Activated T-cell treated with anti-CD3 and anti-CD28 coated beads, Interleukin-2, amount 50 U/mL, for 72 hours (primary cell): Measurements from ENCODE around the gene HMOX1. TPM values are rescaled to one million over a fixed set of nuclear protein-coding genes. Genes with fewer than 3 reads are reported as not detected.

Experiments
- ATAC-seq, 2 donors: fragments of 150-1000 bp; cut with Tn5 transposase; replicated peaks in 1 of 2; 2 replicates each; pipeline ENCODE4 v1.10.0; 2021; ENCODE audit warnings: moderate library complexity in 2 of 2, mild to moderate bottlenecking in 1 of 2
- DNase-seq, 2 donors: peaks; one replicate each; pipeline ENCODE4 v3.0.0; 2021 to 2022; ENCODE audit warnings: mixed read lengths in 1 of 2
- H3K27ac Mint-ChIP-seq: one replicate; pipeline ENCODE4 v1.8.0; 2022; ENCODE audit warnings: mild to moderate bottlenecking, moderate library complexity, mixed read lengths
- H3K27me3 Mint-ChIP-seq: one replicate; pipeline ENCODE4 v1.8.0; 2022; ENCODE audit warnings: low read depth, mixed read lengths
- H3K36me3 Mint-ChIP-seq, 2 donors: one replicate each; pipeline ENCODE4 v1.8.0; 2022; ENCODE audit warnings: mixed read lengths in 2 of 2, mild to moderate bottlenecking in 1 of 2; ENCODE audit not compliant: insufficient read depth in 2 of 2
- H3K4me1 Mint-ChIP-seq: one replicate; pipeline ENCODE4 v1.8.0; 2022; ENCODE audit warnings: low read depth, mixed read lengths
- H3K4me3 Mint-ChIP-seq, 2 donors: one replicate each; pipeline ENCODE4 v1.8.0; 2022; ENCODE audit warnings: mild to moderate bottlenecking in 2 of 2, mixed read lengths in 2 of 2, moderate library complexity in 2 of 2
- H3K9me3 Mint-ChIP-seq, 2 donors: one replicate each; pipeline ENCODE4 v1.8.0; 2022; ENCODE audit warnings: mixed read lengths in 2 of 2
- total RNA-seq, 2 donors: library from RNA; stranded (reverse); gene quantifications; one replicate each; pipeline ENCODE4 v1.2.3, GENCODE V29; 2022

HMOX1 gene
- total RNA-seq, 2 donors from 2014 or later = 0.34 to 0.76 TPM

DNA sequence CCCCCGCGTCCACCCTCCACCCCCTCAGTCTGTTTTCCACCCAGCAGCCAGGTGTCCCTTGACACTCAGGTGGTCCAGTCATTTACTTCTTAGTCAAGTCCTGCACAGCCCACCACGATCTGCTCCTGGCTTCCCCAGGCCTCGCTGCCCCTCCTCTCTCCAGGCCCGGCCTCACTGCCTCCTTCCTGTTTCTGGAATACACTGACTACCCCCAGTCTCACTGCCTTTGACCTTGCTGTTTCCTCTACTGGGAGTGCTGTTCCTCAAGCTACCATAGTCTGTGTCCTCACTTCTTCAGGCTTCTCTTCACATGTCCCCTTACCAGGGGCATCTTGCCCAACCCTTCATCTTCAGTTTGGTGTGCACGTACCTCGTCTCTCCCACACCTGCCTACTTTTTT, 26.5 kb downstream of the HMOX1 start:
- ATAC-seq = no peak
- no peaks in the 10 kb centered on the region for H3K27me3 Mint-ChIP-seq
- H3K36me3 Mint-ChIP-seq = peaks cover 23 to 63% of the 10 kb centered on the region in 2 donors
- DNase-seq = no peak
- H3K9me3 Mint-ChIP-seq = no peaks in the 10 kb centered on the region
- H3K4me3 Mint-ChIP-seq = no peak overlapping the region
- peaks cover 49% of the 10 kb centered on the region for H3K4me1 Mint-ChIP-seq
- H3K27ac Mint-ChIP-seq = no peak overlapping the region

DNA sequence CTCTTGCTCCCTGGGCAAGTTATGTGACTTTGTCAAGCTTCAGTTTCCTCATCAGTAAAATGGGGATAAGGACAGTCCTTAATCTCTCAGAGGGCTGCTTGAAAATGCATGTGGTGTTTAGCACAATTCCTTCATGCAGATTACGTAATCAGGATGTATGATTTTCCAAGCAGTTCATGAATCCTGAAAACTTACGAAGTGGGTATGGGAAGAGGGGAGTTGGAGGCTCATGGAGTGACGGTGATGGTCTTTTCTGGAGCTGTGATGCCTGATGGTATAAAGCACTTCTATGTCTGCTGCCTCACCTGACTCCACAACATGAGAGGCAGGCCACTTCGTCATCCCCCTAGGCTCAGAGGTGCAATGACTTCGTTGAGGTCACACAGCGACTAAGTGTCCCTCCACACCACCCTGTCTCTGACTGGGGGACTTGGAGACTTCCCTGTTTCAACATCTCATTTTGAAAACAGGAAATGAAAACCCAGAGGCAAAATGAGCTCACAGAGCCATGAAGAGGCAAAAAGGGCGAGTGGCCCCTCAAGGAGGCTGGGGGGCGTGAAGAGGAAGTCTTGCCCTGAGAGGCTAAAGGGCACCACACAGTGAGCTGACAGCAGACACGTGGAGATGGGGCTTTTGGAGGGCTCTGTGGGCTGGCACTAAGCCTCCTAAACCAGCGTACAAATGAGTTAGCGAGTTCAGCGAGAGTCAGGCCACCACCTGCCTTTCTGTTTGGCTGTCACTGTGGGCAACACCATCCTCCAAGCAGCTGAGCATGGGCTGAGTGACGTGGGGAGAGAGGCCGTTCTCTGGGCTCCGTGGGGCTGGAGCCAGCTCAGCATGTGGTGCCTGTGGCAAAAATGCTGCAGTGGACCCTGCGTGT, 29.1 kb downstream of the HMOX1 start:
- DNase-seq (peak; percentile 21 to 33), ATAC-seq (peak; percentile 69 to 71)
- no peaks in the 10 kb centered on the region for H3K27me3 Mint-ChIP-seq
- H3K4me3 Mint-ChIP-seq = no peak overlapping the region
- no peaks in the 10 kb centered on the region for H3K9me3 Mint-ChIP-seq
- no peak overlapping the region for H3K27ac Mint-ChIP-seq
- peaks cover 41% of the 10 kb centered on the region for H3K4me1 Mint-ChIP-seq
- peaks cover 24 to 48% of the 10 kb centered on the region in 2 donors for H3K36me3 Mint-ChIP-seq

DNA sequence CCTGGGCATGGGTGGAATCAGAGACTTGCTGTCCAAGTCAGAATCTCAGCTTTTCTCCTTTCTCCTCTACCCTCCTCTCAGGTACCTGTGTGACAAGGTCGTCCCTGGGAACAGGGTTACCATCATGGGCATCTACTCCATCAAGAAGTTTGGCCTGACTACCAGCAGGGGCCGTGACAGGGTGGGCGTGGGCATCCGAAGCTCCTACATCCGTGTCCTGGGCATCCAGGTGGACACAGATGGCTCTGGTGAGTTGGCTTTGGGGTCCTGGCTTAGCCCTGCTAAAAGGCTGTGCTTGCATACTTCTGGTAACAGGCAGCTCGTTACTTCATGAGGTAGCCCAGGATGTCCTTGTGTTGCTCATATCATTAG, 29.8 kb downstream of the HMOX1 start:
- Mint-ChIP-seq H3K36me3 (peaks cover 24 to 52% of the 10 kb centered on the region in 2 donors), H3K4me3 (no peak overlapping the region), H3K9me3 (no peaks in the 10 kb centered on the region), H3K27me3 (no peaks in the 10 kb centered on the region), H3K27ac (no peak overlapping the region), H3K4me1 (peaks cover 41% of the 10 kb centered on the region)
- ATAC-seq (peak in 1 of 2 donors; percentile 5), DNase-seq (no peak)

DNA sequence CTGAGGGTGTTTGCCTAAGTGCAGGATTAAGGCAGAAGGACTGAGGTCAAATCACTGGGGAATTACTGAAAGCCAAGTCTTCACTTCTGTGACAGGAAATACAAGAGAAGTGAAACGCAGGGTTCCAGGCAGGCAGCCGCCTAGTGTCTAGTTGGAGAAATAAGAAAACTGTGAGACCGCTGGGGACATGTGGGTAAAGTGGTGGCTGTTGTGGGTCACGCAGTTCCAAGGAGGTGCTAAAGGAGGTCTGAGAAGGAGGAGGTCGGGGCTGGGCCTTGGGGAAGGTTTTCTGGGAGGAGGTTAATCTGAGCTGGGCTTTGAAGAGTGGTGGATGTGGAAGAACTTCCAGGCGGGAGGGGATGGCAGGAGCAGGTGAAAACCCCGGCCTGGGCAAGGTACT, 30.2 kb downstream of the HMOX1 start:
- ATAC-seq (no peak), DNase-seq (no peak)
- H3K4me3 Mint-ChIP-seq = no peak overlapping the region
- H3K4me1 Mint-ChIP-seq = peaks cover 41% of the 10 kb centered on the region
- H3K27me3 Mint-ChIP-seq = no peaks in the 10 kb centered on the region
- peaks cover 24 to 51% of the 10 kb centered on the region in 2 donors for H3K36me3 Mint-ChIP-seq
- peak overlapping the region; percentile 31 for H3K27ac Mint-ChIP-seq
- H3K9me3 Mint-ChIP-seq = no peaks in the 10 kb centered on the region

DNA sequence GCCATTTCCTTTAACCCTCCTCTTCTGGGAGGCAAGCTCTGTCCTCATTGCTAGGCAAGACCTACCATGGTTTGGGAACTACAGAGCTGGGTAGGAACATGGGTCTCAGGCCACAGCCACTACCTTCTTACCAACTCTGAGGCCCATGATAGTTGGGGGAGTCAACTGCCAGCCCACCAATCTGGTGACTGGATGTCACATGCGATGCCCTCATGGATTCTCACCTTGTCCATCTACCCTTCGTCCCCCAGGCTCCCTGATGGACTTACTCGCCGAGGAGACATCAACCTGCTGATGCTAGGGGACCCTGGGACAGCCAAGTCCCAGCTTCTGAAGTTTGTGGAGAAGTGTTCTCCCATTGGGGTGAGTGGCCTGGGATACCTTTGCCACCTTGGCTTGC, 32.7 kb downstream of the HMOX1 start:
- DNase-seq (no peak), ATAC-seq (no peak)
- Mint-ChIP-seq H3K36me3 (peaks cover 17 to 38% of the 10 kb centered on the region in 2 donors), H3K27ac (no peak overlapping the region), H3K9me3 (no peaks in the 10 kb centered on the region), H3K27me3 (no peaks in the 10 kb centered on the region), H3K4me3 (no peak overlapping the region), H3K4me1 (peaks cover 27% of the 10 kb centered on the region)

DNA sequence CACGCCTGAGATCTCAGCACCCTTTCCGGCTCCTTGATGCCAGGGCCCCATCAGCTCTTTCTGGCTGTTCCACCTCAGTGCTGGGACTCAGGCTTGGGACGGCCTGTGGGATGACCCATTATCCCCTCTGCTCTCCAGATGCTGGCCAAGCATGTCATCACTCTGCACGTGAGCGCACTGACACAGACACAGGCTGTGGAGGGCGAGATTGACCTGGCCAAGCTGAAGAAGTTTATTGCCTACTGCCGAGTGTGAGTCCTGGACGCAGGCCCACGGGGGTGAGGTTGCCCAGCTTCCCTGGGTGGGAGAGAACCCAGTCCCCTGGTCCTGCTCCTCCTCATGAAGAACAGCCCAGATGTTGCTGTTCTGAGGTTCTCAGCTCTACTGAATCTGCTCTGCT, 36.7 kb downstream of the HMOX1 start:
- no peak for ATAC-seq
- Mint-ChIP-seq H3K36me3 (peaks cover 6 to 31% of the 10 kb centered on the region in 2 donors), H3K27ac (no peak overlapping the region)

DNA sequence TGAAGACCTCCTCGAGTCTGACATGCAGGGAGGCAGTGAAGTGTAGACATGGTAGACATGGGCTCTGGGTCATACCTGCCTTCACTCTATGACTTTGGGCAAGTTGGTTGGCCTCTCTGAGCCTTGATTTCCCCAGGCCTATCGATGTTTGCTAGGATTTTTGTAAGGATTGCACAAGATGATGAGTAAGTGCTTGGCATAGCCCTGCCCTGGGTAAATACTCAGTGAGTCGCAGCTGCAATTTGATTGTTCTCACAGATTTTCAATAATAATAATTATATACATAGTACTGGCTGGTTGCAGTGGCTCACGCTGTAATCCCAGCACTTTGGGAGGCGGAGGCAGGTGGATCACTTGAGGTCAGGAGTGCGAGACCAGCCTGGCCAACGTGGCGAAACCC, 37.2 kb downstream of the HMOX1 start:
- Mint-ChIP-seq H3K4me3 (no peak overlapping the region), H3K4me1 (no peaks in the 10 kb centered on the region), H3K9me3 (no peaks in the 10 kb centered on the region), H3K27ac (no peak overlapping the region), H3K27me3 (no peaks in the 10 kb centered on the region), H3K36me3 (peaks cover 6 to 35% of the 10 kb centered on the region in 2 donors)
- no peak for ATAC-seq
- no peak for DNase-seq

More for the DNA sequence above, 36.7 kb downstream of the HMOX1 start:
- no peak for DNase-seq
- Mint-ChIP-seq H3K9me3 (no peaks in the 10 kb centered on the region), H3K4me3 (no peak overlapping the region), H3K4me1 (no peaks in the 10 kb centered on the region), H3K27me3 (no peaks in the 10 kb centered on the region)

DNA sequence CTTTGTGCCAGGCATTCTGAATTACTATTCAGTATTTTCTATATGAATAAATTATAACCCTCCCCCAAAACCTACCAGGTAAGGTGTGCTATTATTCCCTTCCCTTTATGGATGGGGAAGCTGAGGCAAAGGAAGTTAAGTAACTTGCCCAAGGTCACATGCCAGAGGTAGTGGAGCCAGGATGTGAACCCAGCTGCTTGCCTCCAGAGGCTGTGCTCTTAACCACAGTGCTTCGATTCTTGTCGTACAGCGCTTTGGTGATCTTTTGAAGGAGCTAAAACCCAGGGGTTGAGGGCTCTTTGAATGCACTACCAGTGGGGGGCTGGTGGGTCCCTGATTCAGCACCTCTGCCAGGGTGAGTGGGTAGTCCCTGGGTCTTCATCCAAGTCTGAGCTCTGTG, 37.8 kb downstream of the HMOX1 start:
- Mint-ChIP-seq H3K4me3 (no peak overlapping the region), H3K36me3 (peaks cover 5 to 40% of the 10 kb centered on the region in 2 donors), H3K27me3 (no peaks in the 10 kb centered on the region), H3K27ac (no peak overlapping the region), H3K9me3 (no peaks in the 10 kb centered on the region), H3K4me1 (no peaks in the 10 kb centered on the region)
- peak in 1 of 2 donors; percentile 5 for ATAC-seq
- no peak for DNase-seq

DNA sequence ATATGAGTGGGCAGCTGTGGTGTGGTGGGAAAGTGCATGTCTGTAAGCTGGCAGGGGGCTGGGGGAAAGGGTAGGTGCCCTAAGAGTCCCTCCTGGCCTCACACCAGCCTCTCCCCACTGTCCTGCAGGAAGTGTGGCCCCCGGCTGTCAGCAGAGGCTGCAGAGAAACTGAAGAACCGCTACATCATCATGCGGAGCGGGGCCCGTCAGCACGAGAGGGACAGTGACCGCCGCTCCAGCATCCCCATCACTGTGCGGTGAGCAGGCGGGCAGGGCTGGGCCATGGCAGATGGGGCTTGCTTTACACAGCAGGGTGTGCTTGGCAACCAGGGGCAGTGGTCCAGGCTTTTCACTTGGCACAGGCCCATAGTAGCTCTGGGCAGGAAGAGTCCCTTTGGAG, 38.9 kb downstream of the HMOX1 start:
- no peak overlapping the region for H3K4me3 Mint-ChIP-seq
- peaks cover 2 to 41% of the 10 kb centered on the region in 2 donors for H3K36me3 Mint-ChIP-seq
- H3K4me1 Mint-ChIP-seq = no peaks in the 10 kb centered on the region
- H3K9me3 Mint-ChIP-seq = no peaks in the 10 kb centered on the region
- no peaks in the 10 kb centered on the region for H3K27me3 Mint-ChIP-seq
- DNase-seq (no peak), ATAC-seq (no peak)
- no peak overlapping the region for H3K27ac Mint-ChIP-seq

DNA sequence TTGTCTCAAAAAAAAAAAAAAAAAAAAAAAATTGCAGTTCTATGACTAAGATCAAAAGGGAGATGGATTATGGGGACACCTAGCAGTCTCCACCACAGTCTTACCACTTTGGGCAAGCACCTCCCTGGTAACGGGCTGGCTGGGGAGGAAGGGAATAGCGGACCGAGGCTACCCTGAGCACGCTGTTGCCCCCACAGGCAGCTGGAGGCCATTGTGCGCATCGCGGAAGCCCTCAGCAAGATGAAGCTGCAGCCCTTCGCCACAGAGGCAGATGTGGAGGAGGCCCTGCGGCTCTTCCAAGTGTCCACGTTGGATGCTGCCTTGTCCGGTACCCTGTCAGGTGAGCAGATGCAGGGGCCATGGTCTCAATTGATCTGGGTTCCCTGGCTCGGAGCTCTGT, 40.2 kb downstream of the HMOX1 start:
- no peaks in the 10 kb centered on the region for H3K4me1 Mint-ChIP-seq

DNA sequence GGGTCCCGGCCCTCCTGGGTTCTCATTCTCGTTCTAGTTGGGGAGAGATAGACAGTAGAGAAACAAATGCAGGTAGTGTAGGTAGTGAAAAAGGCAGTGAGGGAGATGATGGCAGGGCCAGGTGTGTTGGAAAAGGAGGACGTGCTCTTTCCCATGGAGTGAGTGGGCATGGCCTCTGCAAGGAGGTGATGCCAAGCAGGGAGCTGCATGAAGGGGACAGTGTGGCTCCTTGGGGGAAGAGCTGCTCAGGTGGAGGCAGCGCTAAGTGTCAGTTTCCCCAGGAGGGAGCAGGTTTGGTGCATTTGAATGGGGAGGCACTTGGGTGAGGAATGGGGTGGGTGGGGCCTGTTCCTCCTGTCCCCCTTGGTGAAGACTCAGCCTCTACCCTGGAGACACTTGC, 41.2 kb downstream of the HMOX1 start:
- Mint-ChIP-seq H3K4me1 (no peaks in the 10 kb centered on the region), H3K9me3 (no peaks in the 10 kb centered on the region), H3K27me3 (no peaks in the 10 kb centered on the region), H3K36me3 (peaks cover 0 to 41% of the 10 kb centered on the region in 2 donors), H3K4me3 (no peak overlapping the region), H3K27ac (no peak overlapping the region)
- DNase-seq (no peak), ATAC-seq (no peak)

More for the DNA sequence above, 40.2 kb downstream of the HMOX1 start:
- no peak for DNase-seq
- Mint-ChIP-seq H3K36me3 (peaks cover 2 to 41% of the 10 kb centered on the region in 2 donors), H3K4me3 (no peak overlapping the region), H3K27me3 (no peaks in the 10 kb centered on the region), H3K27ac (no peak overlapping the region), H3K9me3 (no peaks in the 10 kb centered on the region)
- no peak for ATAC-seq

DNA sequence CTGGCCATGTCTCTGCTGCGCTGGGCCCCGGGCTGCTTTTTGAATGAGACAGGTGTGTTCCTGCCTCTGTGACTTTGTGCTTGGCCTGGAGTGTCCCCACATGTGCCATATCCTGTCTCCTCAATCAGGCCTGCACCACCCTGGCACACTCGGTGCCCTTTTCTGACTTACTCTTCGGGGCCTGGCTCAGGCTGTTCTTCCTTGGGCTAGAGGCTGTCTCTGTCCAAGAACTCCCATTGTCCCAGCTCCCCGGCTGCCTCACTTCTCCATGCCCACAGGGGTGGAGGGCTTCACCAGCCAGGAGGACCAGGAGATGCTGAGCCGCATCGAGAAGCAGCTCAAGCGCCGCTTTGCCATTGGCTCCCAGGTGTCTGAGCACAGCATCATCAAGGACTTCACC, 42.0 kb downstream of the HMOX1 start:
- Mint-ChIP-seq H3K27me3 (no peaks in the 10 kb centered on the region), H3K9me3 (no peaks in the 10 kb centered on the region), H3K36me3 (peaks cover 0 to 41% of the 10 kb centered on the region in 2 donors), H3K4me3 (no peak overlapping the region), H3K4me1 (no peaks in the 10 kb centered on the region), H3K27ac (peak overlapping the region; percentile 65)
- no peak for DNase-seq
- no peak for ATAC-seq

DNA sequence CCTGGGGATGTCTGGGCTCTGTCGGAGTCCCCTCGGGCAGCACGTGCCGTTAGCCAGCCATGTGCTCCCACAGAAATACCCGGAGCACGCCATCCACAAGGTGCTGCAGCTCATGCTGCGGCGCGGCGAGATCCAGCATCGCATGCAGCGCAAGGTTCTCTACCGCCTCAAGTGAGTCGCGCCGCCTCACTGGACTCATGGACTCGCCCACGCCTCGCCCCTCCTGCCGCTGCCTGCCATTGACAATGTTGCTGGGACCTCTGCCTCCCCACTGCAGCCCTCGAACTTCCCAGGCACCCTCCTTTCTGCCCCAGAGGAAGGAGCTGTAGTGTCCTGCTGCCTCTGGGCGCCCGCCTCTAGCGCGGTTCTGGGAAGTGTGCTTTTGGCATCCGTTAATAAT, 43.2 kb downstream of the HMOX1 start:
- no peak overlapping the region for H3K27ac Mint-ChIP-seq
- ATAC-seq (no peak), DNase-seq (no peak)
- no peaks in the 10 kb centered on the region for H3K4me1 Mint-ChIP-seq
- H3K9me3 Mint-ChIP-seq = no peaks in the 10 kb centered on the region
- peaks cover 0 to 43% of the 10 kb centered on the region in 2 donors for H3K36me3 Mint-ChIP-seq
- no peaks in the 10 kb centered on the region for H3K27me3 Mint-ChIP-seq
- H3K4me3 Mint-ChIP-seq = no peak overlapping the region

DNA sequence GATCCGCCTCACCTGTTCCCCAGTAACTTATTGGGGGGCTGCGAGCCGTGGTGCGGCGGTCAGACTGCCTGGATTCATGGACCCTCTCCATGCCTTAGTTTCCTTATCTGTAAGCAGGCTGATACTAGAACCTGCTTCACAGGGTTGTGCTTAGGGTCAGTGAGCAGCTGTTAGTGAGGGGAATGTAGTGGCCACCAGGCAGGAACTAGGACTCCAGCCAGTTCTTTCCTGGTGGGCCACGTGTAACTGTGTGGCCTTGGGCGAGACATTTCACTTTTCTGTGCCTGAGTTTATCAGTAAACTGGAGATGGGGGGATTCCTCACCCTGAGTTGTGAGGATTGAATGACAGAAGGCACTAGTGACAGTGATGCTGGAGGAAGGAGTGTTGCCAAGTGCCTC, 43.9 kb downstream of the HMOX1 start:
- Mint-ChIP-seq H3K4me3 (no peak overlapping the region), H3K27ac (no peak overlapping the region), H3K9me3 (no peaks in the 10 kb centered on the region), H3K36me3 (peaks cover 0 to 46% of the 10 kb centered on the region in 2 donors), H3K27me3 (no peaks in the 10 kb centered on the region), H3K4me1 (no peaks in the 10 kb centered on the region)
- no peak for ATAC-seq
- DNase-seq = no peak
